Renal cortex interstitium (tissue), 11 donors: Measurements from ENCODE around the gene C20orf173. TPM values are rescaled to one million over a fixed set of nuclear protein-coding genes. Genes with fewer than 3 reads are reported as not detected.
A peak's percentile ranks its signal among the peaks of the same experiment; 100 is the strongest.
"Not testable (repeated sequence)": the region's sequence is repeated elsewhere in the genome, so short reads cannot be mapped to it uniquely, and the experiment has no call there.

Experiments
- DNase-seq, 11 donors: peaks; one replicate each; pipeline ENCODE4 v3.0.0-alpha.2; 2013; ENCODE audit warnings: low read depth in 9 of 11, low spot score in 4 of 11; ENCODE audit errors: extremely low read depth in 1 of 11
- polyA plus RNA-seq, 3 donors: library from polyadenylated mRNA; unstranded; fragments of 120-200 nt; gene quantifications; one replicate each; pipeline ENCODE4 v1.2.1, GENCODE V29; 2013; ENCODE audit not compliant: insufficient read length in 3 of 3

The C20orf173 gene
- polyA plus RNA-seq, 3 donors, result 0.15 TPM; not detected in 2

DNA sequence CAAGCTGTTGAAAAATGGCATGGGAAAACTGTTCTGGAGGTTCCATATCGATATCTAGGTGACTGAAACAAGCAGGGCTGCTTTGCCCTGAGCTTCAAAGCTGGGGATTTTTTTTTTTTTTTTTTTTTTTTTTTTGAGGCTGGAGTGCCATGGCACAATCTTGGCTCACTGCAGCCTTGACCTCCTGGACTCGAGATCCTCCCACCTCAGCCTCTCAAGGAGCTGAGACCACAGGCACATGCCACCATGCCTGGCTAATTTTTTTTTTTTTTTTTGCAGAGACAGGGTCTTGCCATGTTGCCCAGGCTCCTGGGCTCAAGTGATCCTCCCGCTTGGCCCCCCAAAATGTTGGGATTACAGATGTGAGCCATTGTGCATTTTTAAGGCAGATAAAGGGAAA is 23.5 kb upstream of the C20orf173 start:
- no peak for DNase-seq

GRCh38 chr20:35551503-35551902 is 22.1 kb upstream of the C20orf173 start:
- DNase-seq, result no peak

DNA sequence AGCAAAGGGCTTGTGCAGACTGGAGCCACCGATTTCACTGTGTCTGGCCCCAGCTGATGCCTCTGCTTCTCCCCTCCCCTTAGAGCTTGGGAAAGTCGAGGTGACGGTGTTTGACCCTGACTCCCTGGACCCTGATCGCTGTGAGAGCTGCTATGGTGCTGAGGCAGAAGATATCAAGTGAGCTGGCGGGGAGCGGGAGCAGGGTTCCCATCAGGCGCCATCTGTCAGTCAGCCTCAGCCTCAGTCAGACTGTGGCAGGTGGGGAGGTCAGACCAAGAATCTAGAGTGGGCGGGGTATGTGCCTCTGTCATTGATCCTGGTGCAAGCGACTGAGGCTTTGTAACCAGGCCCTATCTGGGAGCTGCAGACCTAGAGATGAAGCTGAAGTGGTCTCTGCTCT is 17.9 kb upstream of the C20orf173 start:
- no peak for DNase-seq

DNA sequence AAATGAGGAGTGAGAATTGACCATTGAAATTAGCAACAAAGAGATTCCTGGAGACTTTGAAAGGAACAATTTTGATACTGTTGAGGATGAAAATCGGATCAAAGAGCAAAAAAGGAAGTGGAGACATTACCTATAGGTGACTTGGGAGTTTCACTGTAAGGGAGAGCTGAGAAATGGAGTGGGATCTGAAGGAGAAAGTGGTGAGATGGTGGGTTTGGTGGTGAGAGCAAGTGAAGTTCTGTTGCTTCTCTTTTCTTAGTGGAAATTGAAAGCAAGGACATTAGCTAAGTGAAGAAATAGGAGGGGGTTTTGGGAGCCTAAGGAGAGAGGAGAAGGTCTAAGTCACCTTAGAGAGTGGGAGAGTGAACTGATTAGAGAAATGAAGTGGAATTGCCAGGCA is 16.7 kb upstream of the C20orf173 start:
- no peak for DNase-seq

GRCh38 chr20:35544941-35545340 is 15.5 kb upstream of the C20orf173 start:
- not testable (repeated sequence) for DNase-seq

GRCh38 chr20:35544436-35544835 is 15.0 kb upstream of the C20orf173 start:
- no peak for DNase-seq

- no peak for DNase-seq
These were observed 13.5 kb upstream of the C20orf173 start for GRCh38 chr20:35542990-35543389.

- peak; percentile 87 to 95 (median 93) for DNase-seq
These were observed 12.6 kb upstream of the C20orf173 start, which contains the start of gene ERGIC3 for GRCh38 chr20:35541783-35542662. Gene ERGIC3, plus strand, starts transcription at chr20:35542078. Its CDS starts 20 bp downstream, at chr20:35542098.

- no peak for DNase-seq
These were observed 11.8 kb upstream of the C20orf173 start for GRCh38 chr20:35541118-35541782.

DNA sequence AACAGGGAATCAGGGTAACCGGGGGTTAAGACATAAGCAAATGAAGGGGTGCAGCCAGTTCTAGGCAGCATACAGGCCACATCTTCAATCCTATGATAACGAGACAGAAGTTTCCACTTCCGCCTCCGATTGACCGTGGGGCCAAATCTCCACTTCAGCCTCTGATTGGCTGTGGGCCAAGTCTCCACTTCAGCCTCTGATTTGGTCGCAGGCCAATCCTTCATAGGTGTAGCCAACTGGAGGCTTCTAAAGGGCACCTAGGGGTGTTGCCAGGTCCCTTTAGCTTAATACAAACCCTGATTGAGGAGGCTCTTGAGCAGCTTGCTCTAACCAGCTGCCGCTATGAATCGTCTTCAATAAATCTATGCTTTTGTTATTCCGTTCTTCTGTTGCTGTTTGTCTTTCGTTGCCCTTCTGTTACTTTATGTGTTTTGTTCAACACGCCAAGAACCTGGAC is 10.3 kb upstream of the C20orf173 start:
- DNase-seq, result peak in 7 of 11 donors; percentile 13 to 52 (median 26)

GRCh38 chr20:35527122-35527769 is 2.2 kb downstream of the C20orf173 start:
- no peak for DNase-seq

DNA sequence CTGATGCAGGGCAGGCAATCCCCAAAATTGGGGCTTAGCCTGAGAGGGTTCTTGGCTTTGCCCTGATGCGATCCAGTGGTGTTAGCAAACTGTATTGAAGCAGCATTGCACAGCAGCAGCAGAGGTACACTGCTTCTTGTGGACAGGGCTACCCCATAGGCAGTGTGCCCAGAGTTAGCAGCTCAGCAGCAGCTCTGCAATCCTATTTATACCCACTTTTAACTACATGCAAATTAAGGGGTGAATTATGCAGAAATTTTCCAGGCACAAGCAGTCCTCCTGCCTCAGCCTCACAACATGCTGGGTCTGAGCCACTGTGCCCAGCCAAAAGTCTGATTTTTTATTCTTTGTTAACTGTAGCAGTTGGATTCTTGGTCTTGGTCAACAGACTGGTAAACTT is 3.8 kb downstream of the C20orf173 start:
- no peak for DNase-seq

DNA sequence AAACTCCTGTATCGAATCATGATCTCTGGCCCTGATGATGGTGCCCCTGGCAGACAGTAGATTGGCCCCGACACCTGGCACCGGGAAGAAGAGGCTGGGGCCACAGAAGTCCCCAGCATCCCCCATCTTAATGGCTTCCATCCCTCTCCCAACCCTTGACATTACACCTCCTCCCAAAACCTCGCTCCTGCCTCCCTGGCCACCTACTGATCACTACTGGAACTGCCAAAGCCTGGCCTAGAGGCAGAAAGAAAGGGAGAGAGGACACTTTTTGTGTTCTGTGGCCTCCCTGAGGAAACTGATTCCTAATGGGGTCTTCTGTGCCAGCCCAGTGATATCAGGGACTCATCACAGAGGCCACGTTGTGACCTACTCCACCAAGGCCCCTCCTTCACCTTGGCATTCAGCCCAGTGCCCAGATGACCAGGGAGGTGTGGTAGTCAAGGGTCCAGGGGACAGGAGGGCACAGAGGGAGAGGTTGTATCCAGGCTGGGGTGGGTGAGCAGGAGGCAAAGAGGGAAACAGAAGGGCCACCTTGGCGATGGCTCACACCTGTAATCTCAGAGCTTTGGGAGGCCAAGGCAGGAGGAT is 6.1 kb downstream of the C20orf173 start:
- DNase-seq, result no peak

DNA sequence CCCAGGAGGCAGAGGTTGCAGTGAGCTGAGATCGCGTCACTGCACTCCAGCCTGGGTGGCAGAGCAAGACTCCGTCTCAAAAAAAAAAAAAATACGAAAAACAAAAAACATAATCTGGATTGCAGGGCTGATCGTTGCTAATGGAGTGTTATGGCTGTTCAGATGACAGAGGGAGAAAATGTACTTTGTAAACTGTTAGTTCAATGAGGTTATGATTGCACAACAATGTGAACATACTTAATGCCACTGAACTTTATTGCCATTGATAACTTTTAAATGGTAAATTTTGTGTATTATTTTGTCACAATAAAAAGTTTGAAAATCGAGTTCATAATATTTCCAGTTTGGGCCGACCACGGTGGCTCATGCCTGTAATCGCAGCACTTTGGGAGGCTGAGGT is 10.5 kb downstream of the C20orf173 start:
- no peak for DNase-seq

GRCh38 chr20:35517767-35518166 is 11.7 kb downstream of the C20orf173 start:
- DNase-seq, result not testable (repeated sequence)

DNA sequence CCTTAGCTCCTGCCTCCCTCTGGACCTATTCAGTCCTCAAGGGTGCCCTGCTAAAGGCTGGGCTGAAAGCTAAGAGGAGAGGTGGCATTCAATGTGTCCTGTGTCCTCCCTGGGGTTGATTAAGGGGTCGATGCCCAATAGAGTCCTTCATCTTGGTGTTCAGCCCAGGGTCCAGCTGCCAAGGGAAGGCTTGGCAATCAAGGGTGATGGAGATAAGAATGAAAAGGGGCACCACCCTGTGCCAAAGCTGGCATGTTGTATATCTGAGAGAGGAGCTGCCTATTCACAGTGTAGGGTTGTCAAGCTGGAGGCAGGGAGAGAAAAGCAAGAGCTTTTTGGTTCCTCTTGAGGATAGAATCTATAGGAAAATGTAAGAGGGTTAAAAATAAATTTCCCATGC is 12.3 kb downstream of the C20orf173 start:
- no peak for DNase-seq

DNA sequence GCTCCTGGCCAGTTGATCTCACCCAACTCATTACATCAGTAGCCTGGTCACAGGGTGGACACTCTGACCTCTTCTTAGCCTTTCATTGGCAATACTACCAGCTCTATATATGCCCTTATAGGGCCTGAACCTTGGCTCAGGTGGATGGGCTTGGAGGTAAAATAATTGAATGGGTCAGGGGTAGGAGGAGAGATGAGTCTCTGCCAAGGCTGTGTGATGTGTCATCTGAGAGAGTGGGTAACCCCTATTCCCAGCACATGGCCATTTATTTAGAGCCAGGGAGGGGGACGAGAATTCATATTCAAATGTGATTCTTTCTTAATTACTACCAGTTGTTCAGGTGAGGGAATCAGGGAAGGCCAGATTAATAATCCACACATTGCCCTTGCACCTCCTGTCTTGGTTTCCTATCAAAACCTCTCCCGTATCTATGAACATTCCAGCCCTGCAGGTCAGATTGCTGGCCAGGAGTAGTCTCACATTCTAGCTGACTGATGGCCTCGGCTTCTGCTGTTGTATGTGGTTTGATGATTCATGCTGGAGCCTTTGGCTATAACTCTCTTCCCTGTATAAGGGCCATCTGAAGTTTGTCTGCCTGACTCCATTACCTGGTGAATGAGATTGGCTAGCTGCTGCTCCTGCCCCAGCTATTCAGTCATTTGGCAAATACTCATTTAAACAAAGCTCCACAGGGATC is 13.4 kb downstream of the C20orf173 start:
- no peak for DNase-seq

GRCh38 chr20:35515341-35515740 is 14.1 kb downstream of the C20orf173 start:
- no peak for DNase-seq
